DOHH2 (cell line): ENCODE data around the gene SAMD1.

Experiments
- H3F3A ChIP-seq: fragments of 200-600 bp; sonication (generic), shearing (Covaris generic); 2 replicates; pipeline ENCODE4 v1.6.0; 2016; ENCODE audit warnings: antibody characterized with exemption, mild to moderate bottlenecking; ENCODE audit not compliant: control insufficient read depth, insufficient read depth
- H3K27ac ChIP-seq: fragments of 200-600 bp; sonication (generic); 2 replicates; pipeline ENCODE4 v1.5.1; 2014; ENCODE audit warnings: low read depth, mild to moderate bottlenecking, low read length, moderate library complexity
- H3K27me3 ChIP-seq: fragments of 200-600 bp; sonication (generic); 2 replicates; pipeline ENCODE4 v1.6.1; 2014; ENCODE audit warnings: mild to moderate bottlenecking, low read length, mixed read lengths; ENCODE audit not compliant: control insufficient read depth
- H3K36me3 ChIP-seq: fragments of 200-600 bp; sonication (generic); 2 replicates; pipeline ENCODE4 v1.6.1; 2014; ENCODE audit warnings: mild to moderate bottlenecking, low read length, moderate library complexity, mixed read lengths; ENCODE audit not compliant: control insufficient read depth
- H3K4me1 ChIP-seq: fragments of 200-600 bp; sonication (generic); 2 replicates; pipeline ENCODE4 v1.6.1; 2014; ENCODE audit warnings: mild to moderate bottlenecking, low read length, mixed read lengths; ENCODE audit not compliant: control insufficient read depth
- H3K4me2 ChIP-seq: fragments of 200-600 bp; sonication (generic); 2 replicates; pipeline ENCODE4 v1.6.0; 2014; ENCODE audit warnings: mild to moderate bottlenecking, low read length, moderate library complexity
- H3K4me3 ChIP-seq: fragments of 200-600 bp; sonication (generic); 2 replicates; pipeline ENCODE4 v1.5.1; 2014; ENCODE audit warnings: mild to moderate bottlenecking, low read length, mixed read lengths
- H3K79me2 ChIP-seq: fragments of 200-600 bp; sonication (generic); 2 replicates; pipeline ENCODE4 v1.6.1; 2014; ENCODE audit warnings: mild to moderate bottlenecking, low read length, mixed read lengths; ENCODE audit not compliant: control insufficient read depth
- H3K9me2 ChIP-seq: fragments of 200-600 bp; sonication (generic); replicated peaks from 2 replicates; pipeline ENCODE4 v1.6.1; 2014; ENCODE audit warnings: mild to moderate bottlenecking, low read length, mixed read lengths; ENCODE audit not compliant: control insufficient read depth
- H3K9me3 ChIP-seq: fragments of 200-600 bp; sonication (generic); 2 replicates; pipeline ENCODE4 v1.6.1; 2014; ENCODE audit warnings: antibody characterized with exemption, low read length, mixed read lengths; ENCODE audit not compliant: control insufficient read depth, insufficient read depth
- H4K20me1 ChIP-seq: fragments of 200-600 bp; sonication (generic); 2 replicates; pipeline ENCODE4 v1.6.0; 2014; ENCODE audit warnings: low read depth, mild to moderate bottlenecking, antibody characterized with exemption, low read length, moderate library complexity; ENCODE audit not compliant: control insufficient read depth, insufficient read depth
- CTCF ChIP-seq: fragments of 200-600 bp; sonication (generic); IDR thresholded peaks from one replicate; pipeline ENCODE4 v1.5.1; 2014; ENCODE audit warnings: antibody characterized with exemption, mild to moderate bottlenecking, low read depth, low read length; ENCODE audit not compliant: poor library complexity, severe bottlenecking
- EZH2phosphoT487 ChIP-seq: fragments of 200-600 bp; sonication (generic); IDR thresholded peaks from 2 replicates; pipeline ENCODE4 v1.6.1; 2017; ENCODE audit warnings: borderline replicate concordance, mild to moderate bottlenecking, antibody characterized with exemption, low read length, moderate library complexity, mixed read lengths

The SAMD1 gene

GRCh38 chr19:14106840-14107239 is 16.3 kb upstream of the SAMD1 start:
- H3K36me3 ChIP-seq, result peaks cover 4% of the 10 kb centered on the region; the same call in 1 of the 2 replicates

GRCh38 chr19:14105680-14106079 is 15.1 kb upstream of the SAMD1 start:
- H3K36me3 ChIP-seq, result peaks cover 4% of the 10 kb centered on the region; the same call in 1 of the 2 replicates

More at GRCh38 chr19:14106840-14107239, 16.3 kb upstream of the SAMD1 start:
- Histone ChIP-seq H3K79me2 (no peaks in the 10 kb centered on the region), H3K9me2 (no peaks in the 10 kb centered on the region), H3K9me3 (no peaks in the 10 kb centered on the region), H3F3A (no peaks in the 10 kb centered on the region), H3K4me3 (no peak overlapping the region), H3K4me1 (0 out of 2 replicates have a peak, but pooled peaks cover 4% of the 10 kb centered on the region), H3K27ac (no peak overlapping the region), H3K27me3 (no peaks in the 10 kb centered on the region), H3K4me2 (no peak overlapping the region), H4K20me1 (no peaks in the 10 kb centered on the region)
- TF ChIP-seq EZH2phosphoT487, result no peak
- TF ChIP-seq CTCF, result no peak

GRCh38 chr19:14103310-14103709 is 12.8 kb upstream of the SAMD1 start:
- Histone ChIP-seq H3K4me1 (no peaks in the 10 kb centered on the region), H3K4me2 (no peak overlapping the region), H3K9me2 (no peaks in the 10 kb centered on the region), H3K27me3 (no peaks in the 10 kb centered on the region), H4K20me1 (no peaks in the 10 kb centered on the region), H3K79me2 (no peaks in the 10 kb centered on the region), H3K27ac (no peak overlapping the region), H3K36me3 (peaks cover 6% of the 10 kb centered on the region; the same call in 1 of the 2 replicates), H3K4me3 (no peak overlapping the region), H3K9me3 (no peaks in the 10 kb centered on the region), H3F3A (no peaks in the 10 kb centered on the region)
- TF ChIP-seq CTCF (no peak), EZH2phosphoT487 (no peak)

More at GRCh38 chr19:14105680-14106079, 15.1 kb upstream of the SAMD1 start:
- no peaks in the 10 kb centered on the region for H3K9me3 ChIP-seq
- H3K4me3 ChIP-seq, result no peak overlapping the region
- no peaks in the 10 kb centered on the region for H3K9me2 ChIP-seq
- H3F3A ChIP-seq, result no peaks in the 10 kb centered on the region
- no peaks in the 10 kb centered on the region for H4K20me1 ChIP-seq
- H3K4me1 ChIP-seq, result 0 out of 2 replicates have a peak, but pooled peaks cover 4% of the 10 kb centered on the region
- TF ChIP-seq CTCF (no peak), EZH2phosphoT487 (no peak)
- no peaks in the 10 kb centered on the region for H3K79me2 ChIP-seq
- H3K4me2 ChIP-seq, result no peak overlapping the region
- H3K27ac ChIP-seq, result no peak overlapping the region
- H3K27me3 ChIP-seq, result no peaks in the 10 kb centered on the region

- Histone ChIP-seq H3K4me2 (no peak overlapping the region), H3K27ac (no peak overlapping the region), H4K20me1 (no peaks in the 10 kb centered on the region), H3K4me1 (no peaks in the 10 kb centered on the region), H3K9me2 (no peaks in the 10 kb centered on the region), H3F3A (no peaks in the 10 kb centered on the region), H3K4me3 (no peak overlapping the region), H3K79me2 (no peaks in the 10 kb centered on the region), H3K9me3 (no peaks in the 10 kb centered on the region), H3K27me3 (no peaks in the 10 kb centered on the region), H3K36me3 (peaks cover 6% of the 10 kb centered on the region; the same call in 1 of the 2 replicates)
- TF ChIP-seq EZH2phosphoT487 (no peak), CTCF (no peak)
These were observed 12.2 kb upstream of the SAMD1 start for GRCh38 chr19:14102756-14103155.
